Measurements from ENCODE around the gene DDX5.

GRCh38 chr17:64457156-64457555 lies 48.9 kb downstream of the DDX5 start:
- no peak for TF ChIP-seq CTCF (IDR thresholded peaks at IDR 0.05)
- no peak for TF ChIP-seq TCF7L2 (IDR thresholded peaks at IDR 0.05; ENCODE audit: low read depth, low read length)
